Measurements from ENCODE around the gene CNTNAP3B.
"Not testable (repeated sequence)": the region's sequence is repeated elsewhere in the genome, so short reads cannot be mapped to it uniquely, and the experiment has no call there.

DNA sequence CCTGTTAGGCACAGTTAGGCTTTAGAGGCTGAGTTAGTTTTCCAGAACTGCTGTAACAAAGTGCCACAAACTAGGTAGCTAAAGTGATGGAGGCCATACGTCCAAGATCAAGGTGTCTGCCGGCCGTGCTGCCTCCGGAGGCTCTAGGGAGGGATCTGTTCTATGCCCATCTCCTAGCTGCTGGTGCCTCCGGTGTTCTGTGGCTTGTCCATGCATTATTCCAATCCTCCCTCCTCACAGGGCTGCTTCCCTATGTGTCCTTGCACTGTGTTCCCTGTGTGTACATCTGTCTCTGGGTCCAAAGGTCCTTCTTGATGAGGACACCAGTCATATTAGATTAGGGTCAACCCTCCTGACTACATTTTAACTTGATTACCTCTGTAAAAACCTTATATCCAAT lies 54.4 kb downstream of the CNTNAP3B start:
- TF ChIP-seq, protein P1, sequence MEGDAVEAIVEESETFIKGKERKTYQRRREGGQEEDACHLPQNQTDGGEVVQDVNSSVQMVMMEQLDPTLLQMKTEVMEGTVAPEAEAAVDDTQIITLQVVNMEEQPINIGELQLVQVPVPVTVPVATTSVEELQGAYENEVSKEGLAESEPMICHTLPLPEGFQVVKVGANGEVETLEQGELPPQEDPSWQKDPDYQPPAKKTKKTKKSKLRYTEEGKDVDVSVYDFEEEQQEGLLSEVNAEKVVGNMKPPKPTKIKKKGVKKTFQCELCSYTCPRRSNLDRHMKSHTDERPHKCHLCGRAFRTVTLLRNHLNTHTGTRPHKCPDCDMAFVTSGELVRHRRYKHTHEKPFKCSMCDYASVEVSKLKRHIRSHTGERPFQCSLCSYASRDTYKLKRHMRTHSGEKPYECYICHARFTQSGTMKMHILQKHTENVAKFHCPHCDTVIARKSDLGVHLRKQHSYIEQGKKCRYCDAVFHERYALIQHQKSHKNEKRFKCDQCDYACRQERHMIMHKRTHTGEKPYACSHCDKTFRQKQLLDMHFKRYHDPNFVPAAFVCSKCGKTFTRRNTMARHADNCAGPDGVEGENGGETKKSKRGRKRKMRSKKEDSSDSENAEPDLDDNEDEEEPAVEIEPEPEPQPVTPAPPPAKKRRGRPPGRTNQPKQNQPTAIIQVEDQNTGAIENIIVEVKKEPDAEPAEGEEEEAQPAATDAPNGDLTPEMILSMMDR (IDR thresholded peaks at IDR 0.05 in 8 of 11, conservative IDR thresholded peaks at IDR 0.05 in 3 of 11): not testable (repeated sequence)
- not testable (repeated sequence) for TF ChIP-seq POLR2A, POLR2AphosphoS5 (IDR thresholded peaks at IDR 0.05)

Data from spleen (tissue), 7 donors.